Hepatocyte (in vitro differentiated cells): ENCODE measurements around the gene C6orf89.

Experiments used
- EZH2 ChIP-seq: fragments of 200-600 bp; sonication (generic); IDR thresholded peaks from 2 replicates; pipeline ENCODE4 v1.6.1; 2016; ENCODE audit warnings: antibody characterized with exemption, mild to moderate bottlenecking, borderline replicate concordance
- TF ChIP-seq, protein P1 (sequence below): fragments of 200-600 bp; sonication (generic); IDR thresholded peaks from 2 replicates; pipeline ENCODE4 v1.5.1; 2016; ENCODE audit warnings: antibody characterized with exemption, mild to moderate bottlenecking; ENCODE audit not compliant: poor library complexity

DNA sequence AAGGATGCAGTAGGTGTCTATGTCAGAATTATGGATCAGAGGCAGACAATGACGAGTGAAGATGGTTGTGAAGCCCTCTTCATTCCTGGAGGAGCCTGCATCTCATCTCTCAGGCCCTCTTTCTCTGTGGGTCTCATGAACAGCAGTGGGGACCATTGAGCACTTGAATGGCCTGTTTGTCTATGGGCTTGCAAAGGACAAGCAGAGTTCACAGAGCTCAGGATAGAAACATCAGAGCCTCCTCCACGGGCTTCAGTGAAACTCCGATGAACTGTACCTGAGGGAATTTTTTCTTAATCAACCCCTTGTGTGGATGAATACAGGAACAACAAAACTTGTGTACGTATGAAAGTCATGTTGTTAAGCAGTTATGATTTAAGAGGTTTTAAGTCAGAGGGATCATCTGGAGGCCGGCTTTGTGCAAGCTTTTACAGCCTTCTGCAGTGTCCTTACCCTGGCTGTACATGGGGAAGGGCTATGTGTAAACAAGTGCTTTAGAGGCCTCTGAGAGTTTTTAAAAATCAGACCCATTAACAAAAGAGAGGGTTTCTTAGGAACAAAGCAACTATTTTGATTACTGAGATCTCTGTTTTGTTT, 39.1 kb downstream of the C6orf89 start:
- TF ChIP-seq, protein P1, sequence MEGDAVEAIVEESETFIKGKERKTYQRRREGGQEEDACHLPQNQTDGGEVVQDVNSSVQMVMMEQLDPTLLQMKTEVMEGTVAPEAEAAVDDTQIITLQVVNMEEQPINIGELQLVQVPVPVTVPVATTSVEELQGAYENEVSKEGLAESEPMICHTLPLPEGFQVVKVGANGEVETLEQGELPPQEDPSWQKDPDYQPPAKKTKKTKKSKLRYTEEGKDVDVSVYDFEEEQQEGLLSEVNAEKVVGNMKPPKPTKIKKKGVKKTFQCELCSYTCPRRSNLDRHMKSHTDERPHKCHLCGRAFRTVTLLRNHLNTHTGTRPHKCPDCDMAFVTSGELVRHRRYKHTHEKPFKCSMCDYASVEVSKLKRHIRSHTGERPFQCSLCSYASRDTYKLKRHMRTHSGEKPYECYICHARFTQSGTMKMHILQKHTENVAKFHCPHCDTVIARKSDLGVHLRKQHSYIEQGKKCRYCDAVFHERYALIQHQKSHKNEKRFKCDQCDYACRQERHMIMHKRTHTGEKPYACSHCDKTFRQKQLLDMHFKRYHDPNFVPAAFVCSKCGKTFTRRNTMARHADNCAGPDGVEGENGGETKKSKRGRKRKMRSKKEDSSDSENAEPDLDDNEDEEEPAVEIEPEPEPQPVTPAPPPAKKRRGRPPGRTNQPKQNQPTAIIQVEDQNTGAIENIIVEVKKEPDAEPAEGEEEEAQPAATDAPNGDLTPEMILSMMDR, result no peak
- TF ChIP-seq EZH2, result no peak
